Lower leg skin (tissue), 4 donors: ENCODE results near the gene PLEKHG4. TPM values are rescaled to one million over a fixed set of nuclear protein-coding genes. Genes with fewer than 3 reads are reported as not detected.
A peak's percentile ranks its signal among the peaks of the same experiment; 100 is the strongest.

ENCODE experiments used
- DNase-seq, 2 donors: peaks; one replicate each; pipeline ENCODE4 v3.0.0-alpha.2; 2019; ENCODE audit warnings: low spot score in 2 of 2
- H3K4me3 ChIP-seq: fragments of 200-600 bp; sonication (generic); 2 replicates; pipeline ENCODE4 v1.5.1; 2017; ENCODE audit warnings: mild to moderate bottlenecking, low read depth; ENCODE audit not compliant: poor library complexity, severe bottlenecking
- POLR2A ChIP-seq, 2 donors: fragments of 450-650 bp; IDR thresholded peaks; one replicate each; pipeline ENCODE4 v1.6.1; 2016 to 2017; ENCODE audit warnings: antibody characterized with exemption in 2 of 2, mild to moderate bottlenecking in 1 of 2, moderate library complexity in 1 of 2
- WGBS, 2 donors: methylation state at CpG; one replicate each; pipeline ENCODE4 v1.1.5; 2018; 5-methylcytosine and 5-hydroxymethylcytosine counted together
- intact Hi-C: fragments of 100-400 bp; cut with DNase I; formaldehyde crosslinking; loops from one replicate; pipeline ENCODE4 v1.15.0; 2023; ENCODE audit warnings: low total_unique reads
- total RNA-seq, 4 donors: library from RNA; depleted of rRNA; stranded (reverse); fragments of >200 nt; gene quantifications; one replicate each; pipeline ENCODE4 v1.1.0, GENCODE V29; 2016
- TF ChIP-seq, protein P1 (sequence below), 3 donors: fragments of 450-650 bp; IDR thresholded peaks; one replicate each; pipeline ENCODE4 v1.5.1; 2016; ENCODE audit warnings: antibody characterized with exemption in 3 of 3, mild to moderate bottlenecking in 3 of 3, moderate library complexity in 2 of 3

The PLEKHG4 gene
- total RNA-seq, 4 donors from 2014 or later, result 16.6 to 28.0 (median 21.2) TPM

DNA sequence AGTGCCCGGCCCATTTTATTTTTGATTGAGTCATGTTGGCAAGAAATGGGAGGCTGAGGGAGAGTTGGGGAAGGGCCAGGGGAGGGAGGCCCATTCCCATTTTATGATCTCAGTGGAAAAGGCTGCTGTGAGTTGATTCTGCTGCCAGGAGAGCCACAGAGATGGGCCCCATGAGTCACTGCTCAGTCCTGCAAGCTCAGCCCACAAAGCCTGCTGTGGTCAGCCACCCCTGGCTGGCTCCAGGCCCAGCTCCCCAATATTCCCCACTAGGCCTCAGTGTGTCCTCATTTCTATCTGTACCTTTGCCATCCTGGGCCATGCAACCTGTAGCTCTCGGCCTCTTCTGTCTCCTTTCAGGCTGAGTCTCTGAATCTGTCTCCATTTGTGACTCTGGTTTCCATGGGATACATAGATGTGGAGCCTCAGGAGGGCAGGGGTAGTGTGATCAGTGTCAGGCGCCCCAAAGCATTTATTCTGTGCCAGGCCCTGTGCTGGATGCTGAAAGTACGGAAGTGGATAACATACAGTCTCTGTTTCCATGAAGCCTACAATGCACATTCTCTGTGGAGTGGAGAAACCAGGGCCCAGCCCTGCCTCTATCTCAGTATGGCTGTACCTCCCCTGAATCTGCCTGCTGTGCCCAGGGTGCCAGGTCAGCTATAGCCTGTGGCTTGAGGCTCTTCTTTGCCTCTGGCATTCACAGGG lies 1.9 kb upstream of the PLEKHG4 start:
- no peak overlapping the region for H3K4me3 ChIP-seq
- intact Hi-C loops, result loop anchor here (5.0 kb wide), 1 partner anchor 190 kb away; no protein-coding TSS in a partner anchor
- DNase-seq, result peak in 1 of 2 donors; percentile 38
- 52 to 64% methylated on average over 4 of the region's 4 CpGs for WGBS, 2 donors
- TF ChIP-seq POLR2A (IDR thresholded peaks at IDR 0.05), result no peak
- TF ChIP-seq, protein P1, sequence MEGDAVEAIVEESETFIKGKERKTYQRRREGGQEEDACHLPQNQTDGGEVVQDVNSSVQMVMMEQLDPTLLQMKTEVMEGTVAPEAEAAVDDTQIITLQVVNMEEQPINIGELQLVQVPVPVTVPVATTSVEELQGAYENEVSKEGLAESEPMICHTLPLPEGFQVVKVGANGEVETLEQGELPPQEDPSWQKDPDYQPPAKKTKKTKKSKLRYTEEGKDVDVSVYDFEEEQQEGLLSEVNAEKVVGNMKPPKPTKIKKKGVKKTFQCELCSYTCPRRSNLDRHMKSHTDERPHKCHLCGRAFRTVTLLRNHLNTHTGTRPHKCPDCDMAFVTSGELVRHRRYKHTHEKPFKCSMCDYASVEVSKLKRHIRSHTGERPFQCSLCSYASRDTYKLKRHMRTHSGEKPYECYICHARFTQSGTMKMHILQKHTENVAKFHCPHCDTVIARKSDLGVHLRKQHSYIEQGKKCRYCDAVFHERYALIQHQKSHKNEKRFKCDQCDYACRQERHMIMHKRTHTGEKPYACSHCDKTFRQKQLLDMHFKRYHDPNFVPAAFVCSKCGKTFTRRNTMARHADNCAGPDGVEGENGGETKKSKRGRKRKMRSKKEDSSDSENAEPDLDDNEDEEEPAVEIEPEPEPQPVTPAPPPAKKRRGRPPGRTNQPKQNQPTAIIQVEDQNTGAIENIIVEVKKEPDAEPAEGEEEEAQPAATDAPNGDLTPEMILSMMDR (IDR thresholded peaks at IDR 0.05), result no peak

DNA sequence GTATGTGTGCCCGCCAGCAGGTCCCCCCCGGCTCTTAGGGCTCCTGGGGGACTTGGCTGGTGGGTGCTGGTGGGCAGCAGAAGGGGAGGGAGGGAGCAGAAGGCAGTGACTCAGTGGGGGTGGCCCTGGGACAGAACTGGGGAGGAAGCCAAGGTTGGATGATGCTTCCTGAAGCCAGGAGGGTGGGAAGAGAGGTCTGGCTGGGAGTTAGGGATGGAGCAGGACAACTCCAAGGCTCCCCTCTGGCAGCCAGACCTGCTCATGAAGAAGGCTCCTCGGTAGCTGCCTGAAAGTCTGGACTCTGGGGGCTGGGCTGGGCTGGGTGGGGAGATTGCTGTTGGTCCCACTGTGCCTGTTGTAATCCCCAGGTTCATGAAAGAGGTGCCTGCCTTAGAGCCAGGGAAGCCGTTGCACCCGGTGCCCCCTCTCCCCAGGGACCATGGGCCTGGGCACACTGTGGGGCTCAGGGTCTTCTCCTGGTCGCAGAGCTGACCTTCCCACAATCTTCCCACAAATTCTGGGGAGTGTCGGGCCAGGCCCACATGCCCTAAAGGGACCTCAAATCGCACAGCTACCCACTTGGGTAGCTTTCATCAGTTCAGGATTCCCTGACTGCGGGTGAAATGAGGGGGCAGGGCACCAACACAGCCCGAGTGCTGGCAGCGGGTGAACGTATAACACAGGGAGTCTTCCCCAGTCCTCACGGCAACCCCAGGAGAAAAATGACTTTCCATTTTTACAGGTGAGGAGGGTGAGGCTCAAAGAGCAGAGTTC lies 1.1 kb upstream of the PLEKHG4 start:
- H3K4me3 ChIP-seq, result peak overlapping the region; percentile 51
- WGBS, 2 donors, result 24 to 43% methylated on average over 12 to 13 of the region's 13 CpGs
- TF ChIP-seq, protein P1 (IDR thresholded peaks at IDR 0.05), result no peak
- no peak for TF ChIP-seq POLR2A (IDR thresholded peaks at IDR 0.05)
- intact Hi-C loops, result loop anchor here (5.0 kb wide), 1 partner anchor 189 kb away; no protein-coding TSS in a partner anchor
- DNase-seq, result no peak

DNA sequence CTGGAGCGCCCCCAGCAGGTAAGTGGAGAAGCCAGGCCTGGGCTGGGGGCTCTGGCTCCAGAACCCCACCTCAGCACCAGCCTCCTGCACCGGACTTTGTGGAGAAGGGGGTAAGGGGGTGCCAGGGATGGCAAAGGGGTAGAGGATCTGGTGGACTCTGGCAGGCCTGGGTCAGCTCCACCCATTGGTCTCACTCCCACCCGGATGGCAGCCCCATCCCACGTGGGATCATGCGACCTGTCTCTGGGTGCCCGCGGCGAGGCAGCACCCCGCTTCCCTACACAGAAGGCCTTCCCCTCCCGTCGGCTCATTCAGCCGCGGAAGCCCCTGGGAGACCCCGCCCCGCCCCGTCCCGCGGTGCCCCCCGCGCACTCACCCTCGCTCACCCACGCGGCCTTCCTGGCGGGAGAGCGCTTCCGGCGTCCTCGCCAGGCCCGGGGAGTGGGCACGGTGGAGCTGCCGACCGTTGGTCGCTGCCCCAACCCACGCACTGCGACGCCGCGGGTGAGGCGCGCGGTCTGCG lies 498 bp upstream of the PLEKHG4 start:
- peak overlapping the region; percentile 51 for H3K4me3 ChIP-seq
- 5 to 14% methylated on average over 2 to 9 of the region's 42 CpGs for WGBS, 2 donors
- intact Hi-C loops, result loop anchor here (5.0 kb wide), 1 partner anchor 188 kb away; no protein-coding TSS in a partner anchor
- DNase-seq, result peak in 1 of 2 donors; percentile 29
- TF ChIP-seq POLR2A (IDR thresholded peaks at IDR 0.05), result no peak
- TF ChIP-seq, protein P1 (IDR thresholded peaks at IDR 0.05), result no peak

DNA sequence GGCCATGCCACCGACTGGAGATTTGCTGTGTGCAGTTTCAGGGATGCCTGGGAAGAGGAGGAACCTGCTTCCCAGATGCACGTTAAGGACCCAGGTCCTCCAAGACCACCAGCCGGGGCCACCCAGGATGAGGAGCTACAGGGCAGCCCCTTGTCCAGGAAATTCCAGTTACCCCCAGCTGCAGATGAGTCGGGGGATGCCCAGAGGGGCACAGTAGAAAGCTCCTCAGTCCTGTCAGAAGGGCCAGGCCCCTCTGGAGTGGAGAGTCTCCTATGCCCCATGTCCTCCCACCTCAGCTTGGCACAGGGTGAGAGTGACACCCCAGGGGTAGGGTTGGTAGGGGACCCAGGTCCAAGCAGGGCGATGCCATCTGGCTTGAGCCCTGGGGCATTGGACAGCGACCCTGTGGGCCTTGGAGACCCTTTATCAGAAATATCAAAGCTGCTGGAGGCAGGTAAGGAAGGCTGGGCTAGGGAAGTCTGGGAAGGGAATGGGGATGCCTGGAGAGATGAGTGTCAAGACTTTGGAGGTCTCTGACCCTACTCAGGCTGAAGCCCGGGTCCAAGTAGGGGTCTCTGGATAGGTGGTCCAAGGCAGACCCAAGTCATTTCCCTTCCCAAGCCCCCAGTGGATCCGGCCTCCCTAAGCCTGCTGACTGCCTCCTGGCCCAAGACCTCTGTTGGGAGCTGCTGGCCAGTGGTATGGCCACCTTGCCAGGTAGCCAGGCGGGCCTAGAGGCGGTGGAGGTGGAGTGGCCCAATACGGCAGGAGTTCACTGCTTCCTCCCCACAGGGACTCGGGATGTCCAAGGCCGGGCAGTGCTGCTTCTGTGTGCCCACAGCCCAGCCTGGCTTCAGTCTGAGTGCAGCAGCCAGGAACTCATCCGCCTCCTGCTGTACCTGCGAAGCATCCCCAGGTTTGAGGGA lies 1.0 kb downstream of the PLEKHG4 start:
- WGBS, 2 donors, result 87 to 88% methylated on average over 11 to 15 of the region's 15 CpGs
- H3K4me3 ChIP-seq, result no peak overlapping the region
- DNase-seq, result no peak
- TF ChIP-seq POLR2A (IDR thresholded peaks at IDR 0.05), result no peak
- TF ChIP-seq, protein P1 (IDR thresholded peaks at IDR 0.05), result no peak
- intact Hi-C loops, result no loop called here
